MG63 (cell line): Measurements from ENCODE around the gene UBAP1. TPM values are rescaled to one million over a fixed set of nuclear protein-coding genes. Genes with fewer than 3 reads are reported as not detected.
"Not testable (repeated sequence)": the region's sequence is repeated elsewhere in the genome, so short reads cannot be mapped to it uniquely, and the experiment has no call there.

ENCODE experiments used
- DNase-seq: peaks from one replicate; pipeline ENCODE4 v3.0.0-alpha.2; 2020
- H3K27me3 ChIP-seq: fragments of 250-450 bp; sonication (Bioruptor Pico); 2 replicates; pipeline ENCODE4 v1.5.1; 2020; ENCODE audit warnings: mild to moderate bottlenecking, moderate library complexity
- H3K36me3 ChIP-seq: fragments of 250-450 bp; sonication (Bioruptor Pico); 2 replicates; pipeline ENCODE4 v1.5.1; 2020; ENCODE audit warnings: mild to moderate bottlenecking, moderate library complexity
- H3K4me3 ChIP-seq: fragments of 250-450 bp; sonication (Bioruptor Pico); 2 replicates; pipeline ENCODE4 v1.5.1; 2020; ENCODE audit warnings: mild to moderate bottlenecking, moderate library complexity
- H3K9me3 ChIP-seq: fragments of 250-450 bp; sonication (Bioruptor Pico); 2 replicates; pipeline ENCODE4 v1.5.1; 2020; ENCODE audit warnings: mild to moderate bottlenecking, moderate library complexity
- total RNA-seq: library from RNA; depleted of rRNA; stranded (reverse); fragments of >200 nt; shearing (Covaris generic); gene quantifications from 2 replicates; pipeline ENCODE4 v1.2.3, GENCODE V29; 2014; ENCODE audit warnings: low replicate concordance

The UBAP1 gene
- total RNA-seq, 1 experiment from 2014 or later: 24.3 TPM

- H3K27me3 ChIP-seq, H3K4me3 ChIP-seq, DNase-seq, H3K36me3 ChIP-seq, H3K9me3 ChIP-seq: not testable (repeated sequence)
Measured at GRCh38 chr9:34245212-34245611, 66.4 kb downstream of the UBAP1 start.

- H3K27me3 ChIP-seq: no peaks in the 10 kb centered on the region
- no peaks in the 10 kb centered on the region for H3K9me3 ChIP-seq
- no peak overlapping the region for H3K4me3 ChIP-seq
- peaks cover 16% of the 10 kb centered on the region for H3K36me3 ChIP-seq
- DNase-seq: no peak
Measured at GRCh38 chr9:34246453-34246852, 67.6 kb downstream of the UBAP1 start.

- not testable (repeated sequence) for H3K4me3 ChIP-seq, H3K9me3 ChIP-seq, DNase-seq, H3K27me3 ChIP-seq
- peaks cover 20% of the 10 kb centered on the region for H3K36me3 ChIP-seq
Measured at GRCh38 chr9:34247782-34248181, 68.9 kb downstream of the UBAP1 start.

GRCh38 chr9:34249274-34249673 is 70.4 kb downstream of the UBAP1 start:
- Histone ChIP-seq H3K9me3 (no peaks in the 10 kb centered on the region), H3K4me3 (no peak overlapping the region), H3K36me3 (peaks cover 20% of the 10 kb centered on the region), H3K27me3 (no peaks in the 10 kb centered on the region)
- DNase-seq: no peak

DNA sequence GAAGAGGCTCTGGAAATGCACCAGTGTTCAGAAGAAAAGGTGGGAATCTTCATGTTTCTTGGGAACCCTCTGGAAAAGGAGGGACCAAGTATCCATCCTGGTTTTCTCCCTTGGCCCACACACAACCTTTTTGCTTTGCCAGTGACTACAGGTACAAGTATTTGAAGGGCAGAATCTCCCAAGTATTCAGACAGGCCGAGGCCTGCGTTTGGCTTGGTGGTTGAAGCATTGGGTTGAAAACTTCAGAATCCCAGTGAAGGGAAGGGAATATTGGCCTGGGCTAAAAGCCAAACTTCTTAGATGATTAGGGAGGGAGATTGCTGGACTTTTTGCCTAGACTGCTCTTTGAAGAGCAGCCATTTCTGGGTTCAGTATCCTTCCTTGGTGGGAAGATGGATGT is 71.9 kb downstream of the UBAP1 start:
- no peaks in the 10 kb centered on the region for H3K27me3 ChIP-seq
- H3K4me3 ChIP-seq: no peak overlapping the region
- H3K9me3 ChIP-seq: no peaks in the 10 kb centered on the region
- peaks cover 20% of the 10 kb centered on the region for H3K36me3 ChIP-seq
- DNase-seq: no peak

- Histone ChIP-seq H3K4me3 (no peak overlapping the region), H3K36me3 (peaks cover 20% of the 10 kb centered on the region), H3K9me3 (no peaks in the 10 kb centered on the region), H3K27me3 (no peaks in the 10 kb centered on the region)
- peak; percentile 4 for DNase-seq
Measured at GRCh38 chr9:34252016-34252415, 73.2 kb downstream of the UBAP1 start.

DNA sequence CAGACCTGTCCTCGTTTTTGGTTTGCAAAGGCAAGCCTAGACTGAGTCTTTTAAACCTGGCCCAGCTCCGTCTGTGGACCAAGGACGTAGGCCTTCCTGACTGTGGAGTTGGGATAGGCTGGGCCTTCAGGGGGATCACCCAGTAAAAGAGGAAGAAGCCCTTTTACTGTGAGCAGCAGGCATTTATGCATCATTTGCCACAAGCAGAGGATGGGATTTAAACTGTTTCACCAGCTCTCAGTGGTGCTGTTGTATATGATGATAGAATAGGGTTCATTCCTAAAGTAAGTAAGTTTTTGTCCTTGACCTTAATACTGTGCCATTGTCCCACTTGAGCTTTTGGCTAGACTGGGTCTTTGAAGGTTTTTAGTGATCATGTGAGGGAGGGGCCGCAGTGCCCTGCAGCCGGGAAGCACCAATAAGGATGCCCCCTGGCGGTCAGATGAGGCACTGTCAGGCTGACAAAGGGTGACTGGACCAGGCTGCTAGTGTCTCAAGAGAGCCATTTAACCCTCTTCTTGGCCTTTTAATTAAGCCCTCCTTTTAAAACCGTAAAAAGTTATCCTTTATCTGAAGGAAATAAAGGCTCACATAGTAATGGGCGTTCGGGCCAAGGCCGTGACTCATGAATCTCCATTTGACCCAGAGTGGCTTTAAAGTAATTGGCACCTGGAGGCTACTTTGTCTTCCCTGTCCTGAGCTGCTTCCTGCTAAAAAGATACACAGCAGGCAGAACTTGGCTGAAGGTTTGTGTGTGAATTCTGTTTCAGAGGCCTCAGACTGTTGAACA is 74.0 kb downstream of the UBAP1 start:
- no peak overlapping the region for H3K4me3 ChIP-seq
- peaks cover 17% of the 10 kb centered on the region for H3K36me3 ChIP-seq
- H3K9me3 ChIP-seq: no peaks in the 10 kb centered on the region
- DNase-seq: peak; percentile 65
- H3K27me3 ChIP-seq: no peaks in the 10 kb centered on the region

- no peak for DNase-seq
- Histone ChIP-seq H3K4me3 (no peak overlapping the region), H3K9me3 (no peaks in the 10 kb centered on the region), H3K27me3 (no peaks in the 10 kb centered on the region), H3K36me3 (peaks cover 14% of the 10 kb centered on the region)
Measured at GRCh38 chr9:34253460-34253837, 74.6 kb downstream of the UBAP1 start.

DNA sequence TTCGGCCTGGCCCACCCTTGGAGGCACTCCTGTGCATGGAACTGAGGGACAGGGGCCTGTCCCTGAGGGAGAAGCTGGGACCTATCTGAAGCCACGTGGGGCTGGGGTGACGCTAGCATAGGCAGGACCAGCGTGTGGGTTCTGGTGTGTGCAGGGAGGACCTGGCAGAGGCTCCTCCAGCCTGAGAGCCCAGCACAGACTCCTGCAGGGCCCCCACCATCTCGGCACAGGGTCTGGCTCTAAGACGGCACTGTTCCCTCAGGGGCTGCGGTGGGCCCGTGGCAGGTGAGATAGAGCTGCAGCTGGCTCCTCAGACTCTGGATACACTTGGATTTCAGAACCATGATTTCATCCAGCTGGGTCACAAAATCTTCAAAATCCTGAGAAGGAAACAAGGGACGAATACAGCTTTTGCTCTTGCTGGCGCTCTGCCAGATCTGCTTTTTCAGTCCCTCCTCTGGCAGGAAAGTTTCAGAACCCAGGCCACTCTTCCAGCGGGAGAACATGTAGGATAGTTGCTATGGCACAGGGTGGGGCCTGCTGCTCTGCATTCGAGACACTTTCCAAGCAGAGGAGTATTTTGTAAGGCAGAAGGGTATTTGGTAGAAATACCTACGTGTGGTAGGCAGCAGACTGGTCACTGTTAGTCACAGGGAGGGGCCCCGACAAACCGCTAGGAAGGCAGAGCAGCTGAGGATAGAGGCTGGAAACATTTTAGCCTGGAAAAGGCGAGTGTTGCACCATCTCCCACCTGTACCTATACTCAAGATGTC is 75.5 kb downstream of the UBAP1 start:
- peak; percentile 81 for DNase-seq
- Histone ChIP-seq H3K27me3 (no peaks in the 10 kb centered on the region), H3K4me3 (no peak overlapping the region), H3K36me3 (peaks cover 14% of the 10 kb centered on the region), H3K9me3 (no peaks in the 10 kb centered on the region)

DNA sequence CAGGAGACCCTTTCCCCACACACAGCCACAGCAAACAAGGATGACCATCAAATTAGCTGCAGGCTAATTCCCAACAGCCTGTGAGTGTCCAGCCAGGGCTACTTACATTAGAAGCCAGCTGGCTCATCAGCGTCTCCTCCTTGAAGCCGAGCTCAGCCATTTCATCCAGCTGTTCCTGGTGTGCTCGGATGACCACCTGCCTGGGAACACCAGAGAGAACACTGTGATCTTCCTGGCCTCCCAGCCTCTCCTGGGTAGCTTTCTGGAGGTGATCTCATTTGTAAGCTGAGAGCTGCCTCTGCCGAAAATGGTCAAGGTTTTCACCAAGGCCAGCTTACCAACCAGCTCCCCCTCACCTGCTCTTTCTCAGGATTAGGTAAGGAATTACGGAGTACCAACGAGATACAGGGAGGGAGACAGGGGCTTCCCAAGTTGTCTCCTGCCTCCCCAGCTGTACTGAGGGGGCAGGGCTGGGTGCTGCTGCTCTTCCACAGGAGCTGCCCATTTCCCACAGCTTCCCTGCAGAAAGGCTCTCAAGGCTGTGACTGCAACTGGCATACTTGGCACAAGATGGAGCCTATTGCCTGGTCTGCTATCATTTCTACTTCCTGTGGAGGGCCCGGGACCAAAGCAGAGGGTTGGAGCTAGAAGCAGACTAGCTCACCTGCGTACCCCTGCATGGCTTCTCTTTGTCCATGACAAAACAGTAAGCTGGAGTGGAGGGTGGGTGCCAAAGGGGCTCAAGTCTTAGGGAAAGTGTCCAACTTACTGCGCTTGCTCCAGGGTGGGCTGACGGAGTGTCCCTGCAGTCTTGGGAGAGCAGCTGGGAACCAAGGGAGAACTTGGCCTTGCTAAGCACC is 76.4 kb downstream of the UBAP1 start:
- no peaks in the 10 kb centered on the region for H3K9me3 ChIP-seq
- H3K36me3 ChIP-seq: peaks cover 12% of the 10 kb centered on the region
- H3K4me3 ChIP-seq: no peak overlapping the region
- H3K27me3 ChIP-seq: no peaks in the 10 kb centered on the region
- peak; percentile 51 for DNase-seq

- Histone ChIP-seq H3K4me3 (no peak overlapping the region), H3K27me3 (no peaks in the 10 kb centered on the region), H3K36me3 (peaks cover 7% of the 10 kb centered on the region), H3K9me3 (no peaks in the 10 kb centered on the region)
- no peak for DNase-seq
Measured at GRCh38 chr9:34256104-34256503, 77.3 kb downstream of the UBAP1 start.

- Histone ChIP-seq H3K4me3 (no peak overlapping the region), H3K9me3 (no peaks in the 10 kb centered on the region), H3K36me3 (peaks cover 2% of the 10 kb centered on the region), H3K27me3 (no peaks in the 10 kb centered on the region)
- no peak for DNase-seq
Measured at GRCh38 chr9:34256987-34257585, 78.2 kb downstream of the UBAP1 start.

- Histone ChIP-seq H3K27me3 (no peaks in the 10 kb centered on the region), H3K9me3 (no peaks in the 10 kb centered on the region), H3K4me3 (no peak overlapping the region), H3K36me3 (no peaks in the 10 kb centered on the region; the same call in 1 of the 2 replicates)
- DNase-seq: no peak
Measured at GRCh38 chr9:34259315-34259714, 80.5 kb downstream of the UBAP1 start.

DNA sequence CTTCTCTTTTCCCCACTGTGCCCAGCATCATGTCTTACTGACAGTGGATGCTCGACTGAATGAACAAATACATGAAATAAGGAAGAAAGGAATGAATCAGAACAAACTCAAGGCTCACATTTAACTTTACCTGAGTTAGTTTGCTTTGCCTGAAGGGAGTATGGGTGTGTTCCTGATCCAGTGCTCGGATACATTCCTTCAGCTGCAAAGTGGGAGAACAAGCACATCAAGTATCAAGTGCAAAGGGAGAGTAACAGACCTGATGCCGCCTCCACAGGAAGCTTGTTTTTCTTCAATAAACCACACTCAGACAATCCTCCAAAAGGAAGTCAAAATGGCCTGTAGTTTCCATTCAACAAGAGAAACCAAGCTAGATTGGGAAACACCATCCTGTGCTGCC is 84.1 kb downstream of the UBAP1 start:
- DNase-seq: no peak
- Histone ChIP-seq H3K36me3 (no peaks in the 10 kb centered on the region), H3K9me3 (no peaks in the 10 kb centered on the region), H3K4me3 (no peak overlapping the region), H3K27me3 (no peaks in the 10 kb centered on the region)

GRCh38 chr9:34267660-34268059 is 88.8 kb downstream of the UBAP1 start:
- DNase-seq: no peak
- H3K9me3 ChIP-seq: no peaks in the 10 kb centered on the region
- H3K4me3 ChIP-seq: no peak overlapping the region
- no peaks in the 10 kb centered on the region for H3K36me3 ChIP-seq
- no peaks in the 10 kb centered on the region for H3K27me3 ChIP-seq

- DNase-seq: no peak
- no peaks in the 10 kb centered on the region for H3K9me3 ChIP-seq
- H3K36me3 ChIP-seq: no peaks in the 10 kb centered on the region
- no peaks in the 10 kb centered on the region for H3K27me3 ChIP-seq
- H3K4me3 ChIP-seq: no peak overlapping the region
Measured at GRCh38 chr9:34271265-34272006, 92.6 kb downstream of the UBAP1 start.
